ENCODE results near the gene CD99.

DNA sequence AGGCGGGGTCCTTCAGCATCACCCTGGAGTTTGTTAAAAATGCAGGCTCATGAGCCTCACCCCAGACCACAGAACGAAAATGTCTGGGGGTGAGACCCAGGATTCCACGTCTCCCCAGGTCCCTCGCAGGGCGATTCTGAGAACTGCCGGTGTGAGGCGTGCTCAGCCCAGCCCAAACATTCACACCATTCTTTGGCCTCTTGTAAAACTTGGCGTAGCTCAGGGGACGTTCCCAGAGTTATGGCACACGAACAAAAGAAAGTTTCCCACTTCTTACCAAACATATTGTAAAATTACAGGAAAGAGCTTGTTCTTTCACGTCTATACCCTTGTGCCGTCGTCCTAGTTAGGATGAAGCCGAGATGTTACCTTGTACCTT is 12.9 kb downstream of the CD99 start:
- TF ChIP-seq, protein P1, sequence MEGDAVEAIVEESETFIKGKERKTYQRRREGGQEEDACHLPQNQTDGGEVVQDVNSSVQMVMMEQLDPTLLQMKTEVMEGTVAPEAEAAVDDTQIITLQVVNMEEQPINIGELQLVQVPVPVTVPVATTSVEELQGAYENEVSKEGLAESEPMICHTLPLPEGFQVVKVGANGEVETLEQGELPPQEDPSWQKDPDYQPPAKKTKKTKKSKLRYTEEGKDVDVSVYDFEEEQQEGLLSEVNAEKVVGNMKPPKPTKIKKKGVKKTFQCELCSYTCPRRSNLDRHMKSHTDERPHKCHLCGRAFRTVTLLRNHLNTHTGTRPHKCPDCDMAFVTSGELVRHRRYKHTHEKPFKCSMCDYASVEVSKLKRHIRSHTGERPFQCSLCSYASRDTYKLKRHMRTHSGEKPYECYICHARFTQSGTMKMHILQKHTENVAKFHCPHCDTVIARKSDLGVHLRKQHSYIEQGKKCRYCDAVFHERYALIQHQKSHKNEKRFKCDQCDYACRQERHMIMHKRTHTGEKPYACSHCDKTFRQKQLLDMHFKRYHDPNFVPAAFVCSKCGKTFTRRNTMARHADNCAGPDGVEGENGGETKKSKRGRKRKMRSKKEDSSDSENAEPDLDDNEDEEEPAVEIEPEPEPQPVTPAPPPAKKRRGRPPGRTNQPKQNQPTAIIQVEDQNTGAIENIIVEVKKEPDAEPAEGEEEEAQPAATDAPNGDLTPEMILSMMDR (IDR thresholded peaks at IDR 0.05; ENCODE audit: insufficient read depth, low read length, poor library complexity, severe bottlenecking) = no peak
- no peak for TF ChIP-seq EZH2phosphoT487 (conservative IDR thresholded peaks at IDR 0.05; ENCODE audit: low read length)

Data from SU-DHL-6 (cell line).